PC-3 (cell line): ENCODE measurements around the gene MAG. TPM values are rescaled to one million over a fixed set of nuclear protein-coding genes. Genes with fewer than 3 reads are reported as not detected.

Source experiments
- ATAC-seq: fragments of 200-7000 bp; cut with Tn5 transposase; 2 replicates; pipeline ENCODE4 v1.9.1; 2020; ENCODE audit warnings: mild to moderate bottlenecking, moderate library complexity
- BruUV-seq: library from RNA; stranded (reverse); fragments of 400-500 nt; replicated peaks from 2 replicates; lab custom pipeline; 2021; lab: Mats Ljungman, UMichigan
- CTCF ChIA-PET: fragments of 300-600 bp; sonication (Branson Sonifier 250); formaldehyde crosslinking; loops from one replicate; lab custom pipeline; 2022; ENCODE audit warnings: antibody characterized with exemption; lab: Charles Lee
- POLR2A ChIA-PET: fragments of 300-600 bp; sonication (Branson Sonifier 250); formaldehyde crosslinking; loops from one replicate; lab custom pipeline; 2022; ENCODE audit warnings: antibody characterized with exemption; ENCODE audit not compliant: unreplicated experiment; lab: Charles Lee
- DNase-seq: peaks from one replicate; pipeline ENCODE4 v3.0.0-alpha.2; 2015
- H2AFZ ChIP-seq: fragments of 300-600 bp; sonication (generic); 2 replicates; pipeline ENCODE4 v1.6.0; 2016; ENCODE audit warnings: antibody characterized with exemption, low read length
- H3F3A ChIP-seq: fragments of 300-600 bp; sonication (generic); one replicate; pipeline ENCODE4 v1.6.0; 2017; ENCODE audit warnings: antibody characterized with exemption, low read length, control low read depth, mild to moderate bottlenecking; ENCODE audit not compliant: unreplicated experiment
- H3K27ac ChIP-seq: fragments of 300-600 bp; sonication (generic); 2 replicates; pipeline ENCODE4 v1.5.1; 2016; ENCODE audit warnings: mild to moderate bottlenecking, low read length
- H3K27me3 ChIP-seq: fragments of 300-600 bp; sonication (generic); 2 replicates; pipeline ENCODE4 v1.6.1; 2016; ENCODE audit warnings: low read length, mixed read lengths
- H3K36me3 ChIP-seq: fragments of 300-600 bp; sonication (generic); 2 replicates; pipeline ENCODE4 v1.6.1; 2016; ENCODE audit warnings: low read depth, mixed run types, low read length, mixed read lengths
- H3K4me1 ChIP-seq: fragments of 300-600 bp; sonication (generic); 2 replicates; pipeline ENCODE4 v1.5.1; 2016; ENCODE audit warnings: low read length; ENCODE audit not compliant: insufficient read depth
- H3K4me2 ChIP-seq: fragments of 300-600 bp; sonication (generic); 2 replicates; pipeline ENCODE4 v1.6.0; 2016; ENCODE audit warnings: low read length
- H3K4me3 ChIP-seq: fragments of 300-600 bp; sonication (generic); 2 replicates; pipeline ENCODE4 v1.5.1; 2016; ENCODE audit warnings: mild to moderate bottlenecking, low read length, mixed read lengths
- H3K79me2 ChIP-seq: fragments of 300-600 bp; sonication (generic); 2 replicates; pipeline ENCODE4 v1.6.1; 2017; ENCODE audit warnings: low read length, mixed read lengths
- H3K9ac ChIP-seq: fragments of 300-600 bp; sonication (generic); 2 replicates; pipeline ENCODE4 v1.6.0; 2016; ENCODE audit warnings: mild to moderate bottlenecking, low read length
- H3K9me2 ChIP-seq: fragments of 300-600 bp; sonication (generic); replicated peaks from 2 replicates; pipeline ENCODE4 v1.6.1; 2016; ENCODE audit warnings: mixed run types, low read length, mixed read lengths
- H3K9me3 ChIP-seq: fragments of 300-600 bp; sonication (generic); 2 replicates; pipeline ENCODE4 v1.6.1; 2016; ENCODE audit warnings: low read length, mixed read lengths
- H4K20me1 ChIP-seq: fragments of 300-600 bp; sonication (generic); 2 replicates; pipeline ENCODE4 v1.6.1; 2016; ENCODE audit warnings: low read length, mixed read lengths
- EZH2 ChIP-seq: fragments of 300-600 bp; sonication (generic); IDR thresholded peaks from one replicate; pipeline ENCODE4 v1.6.1; 2017; ENCODE audit warnings: antibody characterized with exemption, mild to moderate bottlenecking, low read length; ENCODE audit not compliant: unreplicated experiment
- EZH2phosphoT487 ChIP-seq: fragments of 300-600 bp; sonication (generic); IDR thresholded peaks from 2 replicates; pipeline ENCODE4 v1.6.1; 2018; ENCODE audit warnings: mild to moderate bottlenecking, antibody characterized with exemption, low read length, borderline replicate concordance
- intact Hi-C: fragments of 100-400 bp; cut with micrococcal nuclease; formaldehyde crosslinking; loops from 2 replicates; pipeline ENCODE4 v1.9.0; 2023
- total RNA-seq: library from RNA; depleted of rRNA; stranded (reverse); fragments of >200 nt; gene quantifications from 2 replicates; pipeline ENCODE4 v1.2.3, GENCODE V29; 2014
- TF ChIP-seq, protein P1 (sequence below): fragments of 300-600 bp; sonication (generic); conservative IDR thresholded peaks from 2 replicates; pipeline ENCODE4 v1.5.1; 2017; ENCODE audit warnings: antibody characterized with exemption, low read depth, mild to moderate bottlenecking, low read length

MAG gene
- total RNA-seq, 1 experiment from 2014 or later: not detected

DNA sequence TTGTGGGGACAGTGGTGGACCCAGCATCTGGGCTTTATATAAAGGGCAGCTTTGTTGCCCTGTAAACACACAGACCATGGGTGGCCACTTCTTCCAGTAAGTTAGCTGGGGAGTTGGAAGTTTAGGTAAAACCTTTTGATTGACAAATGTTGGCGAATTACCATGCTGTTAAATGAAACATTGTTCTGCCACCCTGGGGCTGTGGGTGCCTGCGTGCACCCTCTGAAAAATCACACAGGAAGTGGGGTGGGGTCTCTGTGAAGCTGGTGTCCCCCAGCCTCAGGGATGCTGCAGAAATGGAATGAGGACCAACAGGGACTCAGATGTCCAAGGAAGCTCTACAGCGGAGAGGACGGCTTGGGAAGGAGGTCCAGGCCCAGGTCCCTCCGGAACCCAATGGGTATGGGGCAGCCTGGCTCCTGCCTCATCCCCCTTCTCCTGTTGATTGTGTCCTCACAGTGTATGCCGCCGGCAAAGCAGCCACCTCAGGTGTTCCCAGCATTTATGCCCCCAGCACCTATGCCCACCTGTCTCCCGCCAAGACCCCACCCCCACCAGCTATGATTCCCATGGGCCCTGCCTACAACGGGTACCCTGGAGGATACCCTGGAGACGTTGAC, 26.0 kb upstream of the MAG start:
- Histone ChIP-seq H3K79me2 (peaks cover 17% of the 10 kb centered on the region; the same call in 1 of the 2 replicates), H3K36me3 (no peaks in the 10 kb centered on the region; the same call in 1 of the 2 replicates), H3K4me3 (no peak overlapping the region), H3K4me1 (peaks cover 20% of the 10 kb centered on the region), H4K20me1 (no peaks in the 10 kb centered on the region), H3K27ac (no peak overlapping the region), H3K4me2 (no peak overlapping the region), H3K9me2 (no peaks in the 10 kb centered on the region), H3K27me3 (no peaks in the 10 kb centered on the region), H3F3A (no peaks in the 10 kb centered on the region), H2AFZ (no peak overlapping the region), H3K9ac (no peak overlapping the region), H3K9me3 (no peaks in the 10 kb centered on the region)
- ChIA-PET CTCF (no interaction called here), POLR2A (no interaction called here)
- DNase-seq: no peak
- intact Hi-C loops: loop anchor here (5.0 kb wide), 1 partner anchor 241 kb away; no protein-coding TSS in a partner anchor
- no TSS peak for BruUV-seq
- TF ChIP-seq EZH2phosphoT487 (no peak), EZH2 (no peak)
- TF ChIP-seq, protein P1, sequence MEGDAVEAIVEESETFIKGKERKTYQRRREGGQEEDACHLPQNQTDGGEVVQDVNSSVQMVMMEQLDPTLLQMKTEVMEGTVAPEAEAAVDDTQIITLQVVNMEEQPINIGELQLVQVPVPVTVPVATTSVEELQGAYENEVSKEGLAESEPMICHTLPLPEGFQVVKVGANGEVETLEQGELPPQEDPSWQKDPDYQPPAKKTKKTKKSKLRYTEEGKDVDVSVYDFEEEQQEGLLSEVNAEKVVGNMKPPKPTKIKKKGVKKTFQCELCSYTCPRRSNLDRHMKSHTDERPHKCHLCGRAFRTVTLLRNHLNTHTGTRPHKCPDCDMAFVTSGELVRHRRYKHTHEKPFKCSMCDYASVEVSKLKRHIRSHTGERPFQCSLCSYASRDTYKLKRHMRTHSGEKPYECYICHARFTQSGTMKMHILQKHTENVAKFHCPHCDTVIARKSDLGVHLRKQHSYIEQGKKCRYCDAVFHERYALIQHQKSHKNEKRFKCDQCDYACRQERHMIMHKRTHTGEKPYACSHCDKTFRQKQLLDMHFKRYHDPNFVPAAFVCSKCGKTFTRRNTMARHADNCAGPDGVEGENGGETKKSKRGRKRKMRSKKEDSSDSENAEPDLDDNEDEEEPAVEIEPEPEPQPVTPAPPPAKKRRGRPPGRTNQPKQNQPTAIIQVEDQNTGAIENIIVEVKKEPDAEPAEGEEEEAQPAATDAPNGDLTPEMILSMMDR: no peak
- no peak for ATAC-seq

DNA sequence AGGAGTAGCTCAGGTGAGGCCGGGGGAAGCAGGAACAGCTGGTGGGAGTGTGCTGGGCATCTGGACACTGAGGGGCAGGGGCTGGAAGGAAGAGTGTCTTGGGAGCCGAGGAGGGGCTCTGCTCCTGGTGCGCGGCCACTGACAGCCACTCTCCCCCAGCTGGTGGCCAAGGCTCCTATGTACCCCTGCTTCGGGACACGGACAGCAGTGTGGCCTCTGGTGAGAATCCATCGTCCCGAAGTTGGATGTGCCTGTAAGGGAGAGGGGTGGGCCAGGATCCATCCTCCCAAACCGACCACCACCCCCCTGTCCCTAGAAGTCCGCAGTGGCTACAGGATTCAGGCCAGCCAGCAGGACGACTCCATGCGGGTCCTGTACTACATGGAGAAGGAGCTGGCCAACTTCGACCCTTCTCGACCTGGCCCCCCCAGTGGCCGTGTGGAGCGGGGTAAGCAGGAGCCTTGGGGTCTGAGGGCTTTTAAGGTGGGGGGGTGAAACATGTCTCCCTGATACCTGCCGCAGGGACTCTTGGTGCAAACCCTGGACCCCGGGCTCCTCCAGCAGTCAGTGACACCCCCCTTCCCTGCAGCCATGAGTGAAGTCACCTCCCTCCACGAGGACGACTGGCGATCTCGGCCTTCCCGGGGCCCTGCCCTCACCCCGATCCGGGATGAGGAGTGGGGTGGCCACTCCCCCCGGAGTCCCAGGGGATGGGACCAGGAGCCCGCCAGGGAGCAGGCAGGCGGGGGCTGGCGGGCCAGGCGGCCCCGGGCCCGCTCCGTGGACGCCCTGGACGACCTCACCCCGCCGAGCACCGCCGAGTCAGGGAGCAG, 25.2 kb upstream of the MAG start:
- H3K9ac ChIP-seq: peak overlapping the region; percentile 91
- H4K20me1 ChIP-seq: no peaks in the 10 kb centered on the region
- H3K9me3 ChIP-seq: no peaks in the 10 kb centered on the region
- no peaks in the 10 kb centered on the region for H3F3A ChIP-seq
- no peaks in the 10 kb centered on the region for H3K27me3 ChIP-seq
- DNase-seq (no peak), ATAC-seq (no peak)
- no peaks in the 10 kb centered on the region for H3K9me2 ChIP-seq
- intact Hi-C loops: loop anchor here (5.0 kb wide), 1 partner anchor 241 kb away; no protein-coding TSS in a partner anchor
- no peak for TF ChIP-seq EZH2
- TF ChIP-seq, protein P1: no peak
- TF ChIP-seq EZH2phosphoT487: no peak
- ChIA-PET CTCF (no interaction called here), POLR2A (no interaction called here)
- no peaks in the 10 kb centered on the region; the same call in 1 of the 2 replicates for H3K36me3 ChIP-seq
- H3K4me2 ChIP-seq: peak overlapping the region; percentile 97
- H3K79me2 ChIP-seq: peaks cover 17% of the 10 kb centered on the region; the same call in 1 of the 2 replicates
- no peak overlapping the region for H3K27ac ChIP-seq
- H2AFZ ChIP-seq: no peak overlapping the region
- H3K4me3 ChIP-seq: peak overlapping the region; percentile 78
- BruUV-seq: no TSS peak
- H3K4me1 ChIP-seq: peaks cover 20% of the 10 kb centered on the region
